ENCODE measurements around the gene CACNB4.

DNA sequence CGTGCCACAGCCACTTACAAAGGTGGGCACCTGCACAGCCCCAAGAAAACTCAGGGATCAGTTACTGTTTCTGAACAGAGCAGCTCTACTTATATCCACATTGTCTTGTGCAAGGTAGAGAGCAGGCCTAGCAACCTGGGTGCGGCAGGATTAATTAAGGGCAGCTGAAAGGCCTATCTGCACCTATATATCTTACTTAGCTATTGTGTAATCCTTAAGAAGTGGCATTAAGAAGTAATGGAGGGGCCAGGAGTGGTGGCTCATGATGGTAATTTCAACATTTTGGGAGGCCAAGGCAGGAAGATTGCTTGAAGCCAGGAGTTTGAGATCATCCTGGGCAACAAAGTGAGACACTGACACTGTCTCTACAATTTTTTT, 257.8 kb downstream of the CACNB4 start:
- TF ChIP-seq, protein P1, sequence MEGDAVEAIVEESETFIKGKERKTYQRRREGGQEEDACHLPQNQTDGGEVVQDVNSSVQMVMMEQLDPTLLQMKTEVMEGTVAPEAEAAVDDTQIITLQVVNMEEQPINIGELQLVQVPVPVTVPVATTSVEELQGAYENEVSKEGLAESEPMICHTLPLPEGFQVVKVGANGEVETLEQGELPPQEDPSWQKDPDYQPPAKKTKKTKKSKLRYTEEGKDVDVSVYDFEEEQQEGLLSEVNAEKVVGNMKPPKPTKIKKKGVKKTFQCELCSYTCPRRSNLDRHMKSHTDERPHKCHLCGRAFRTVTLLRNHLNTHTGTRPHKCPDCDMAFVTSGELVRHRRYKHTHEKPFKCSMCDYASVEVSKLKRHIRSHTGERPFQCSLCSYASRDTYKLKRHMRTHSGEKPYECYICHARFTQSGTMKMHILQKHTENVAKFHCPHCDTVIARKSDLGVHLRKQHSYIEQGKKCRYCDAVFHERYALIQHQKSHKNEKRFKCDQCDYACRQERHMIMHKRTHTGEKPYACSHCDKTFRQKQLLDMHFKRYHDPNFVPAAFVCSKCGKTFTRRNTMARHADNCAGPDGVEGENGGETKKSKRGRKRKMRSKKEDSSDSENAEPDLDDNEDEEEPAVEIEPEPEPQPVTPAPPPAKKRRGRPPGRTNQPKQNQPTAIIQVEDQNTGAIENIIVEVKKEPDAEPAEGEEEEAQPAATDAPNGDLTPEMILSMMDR (IDR thresholded peaks at IDR 0.05): no peak
- no peak for TF ChIP-seq POLR2AphosphoS5 (IDR thresholded peaks at IDR 0.05)
- no peak for TF ChIP-seq POLR2A (IDR thresholded peaks at IDR 0.05)
- no peak for TF ChIP-seq EP300 (IDR thresholded peaks at IDR 0.05)
